Natural killer cell (primary cell): ENCODE results near the gene ARMC8. TPM values are rescaled to one million over a fixed set of nuclear protein-coding genes. Genes with fewer than 3 reads are reported as not detected.

Source experiments
- ATAC-seq, 3 donors: fragments of 150-1000 bp in 2 of 3; fragments of 200-7000 bp in 1 of 3; cut with Tn5 transposase; 1 replicate in 1 of 3; 2 replicates in 2 of 3; pipeline ENCODE4 v1.10.0; 2021; ENCODE audit warnings: mild to moderate bottlenecking in 2 of 3, moderate library complexity in 2 of 3
- DNase-seq, 2 donors: peaks; one replicate each; pipeline versions ENCODE4 v3.0.0 to v3.0.0-alpha.2; 2013 to 2021; ENCODE audit warnings: mixed read lengths in 1 of 2
- H3K27ac ChIP-seq: one replicate; pipeline ENCODE4 v1.5.1; 2013; ENCODE audit warnings: mild to moderate bottlenecking, low read length
- H3K27me3 ChIP-seq: one replicate; pipeline ENCODE4 v1.6.1; 2013; ENCODE audit warnings: low read length; ENCODE audit not compliant: control insufficient read depth, insufficient read depth
- H3K36me3 ChIP-seq: one replicate; pipeline ENCODE4 v1.6.1; 2013; ENCODE audit warnings: low read length; ENCODE audit not compliant: control insufficient read depth, insufficient read depth
- H3K4me1 ChIP-seq: one replicate; pipeline ENCODE4 v1.6.1; 2013; ENCODE audit warnings: low read length; ENCODE audit not compliant: control insufficient read depth, insufficient read depth
- H3K4me3 ChIP-seq: one replicate; pipeline ENCODE4 v1.5.1; 2013; ENCODE audit warnings: low read length
- H3K9me3 ChIP-seq: one replicate; pipeline ENCODE4 v1.6.1; 2013; ENCODE audit warnings: low read length; ENCODE audit not compliant: control insufficient read depth, insufficient read depth
- H3K27ac Mint-ChIP-seq, 2 donors: one replicate each; pipeline ENCODE4 v1.8.0; 2022; ENCODE audit warnings: mild to moderate bottlenecking in 2 of 2, mixed read lengths in 2 of 2, moderate library complexity in 1 of 2
- H3K27me3 Mint-ChIP-seq, 2 donors: one replicate each; pipeline ENCODE4 v1.8.0; 2022; ENCODE audit warnings: low read depth in 2 of 2, mixed read lengths in 2 of 2
- H3K36me3 Mint-ChIP-seq: one replicate; pipeline ENCODE4 v1.8.0; 2022; ENCODE audit warnings: mixed read lengths
- H3K4me1 Mint-ChIP-seq, 2 donors: one replicate each; pipeline ENCODE4 v1.8.0; 2022; ENCODE audit warnings: mixed read lengths in 2 of 2
- H3K4me3 Mint-ChIP-seq: one replicate; pipeline ENCODE4 v1.8.0; 2022; ENCODE audit warnings: mild to moderate bottlenecking, moderate library complexity, mixed read lengths
- H3K9me3 Mint-ChIP-seq, 2 donors: one replicate each; pipeline ENCODE4 v1.8.0; 2022; ENCODE audit warnings: mixed read lengths in 2 of 2
- CTCF ChIP-seq: fragments of 200-600 bp; IDR thresholded peaks from one replicate; pipeline ENCODE4 v1.8.0; 2022; ENCODE audit warnings: antibody characterized with exemption
- WGBS: methylation state at CpG from one replicate; pipeline ENCODE4 v1.1.7; 2013; ENCODE audit warnings: missing lambda C conversion rate; ENCODE audit not compliant: insufficient coverage; 5-methylcytosine and 5-hydroxymethylcytosine counted together
- intact Hi-C: fragments of 100-400 bp; cut with micrococcal nuclease; formaldehyde crosslinking; loops from one replicate; pipeline ENCODE4 v1.14.2; 2022
- total RNA-seq, 4 donors: library from RNA; stranded (reverse); fragments of 120-200 nt in 1 of 4; gene quantifications; one replicate each; pipeline versions ENCODE4 v1.2.3 to v1.2.4, GENCODE V29; 2013 to 2022

Gene ARMC8
- total RNA-seq, 3 donors from 2014 or later (not counting 1 experiment from before 2014, with no cell fraction given) = 75.4 to 93.5 (median 86.4) TPM

- H3K27ac Mint-ChIP-seq = no peak overlapping the region
- H3K4me3 ChIP-seq = no peak overlapping the region
- H3K36me3 ChIP-seq = no peaks in the 10 kb centered on the region
- H3K9me3 Mint-ChIP-seq = no peaks in the 10 kb centered on the region
- H3K27me3 Mint-ChIP-seq = peaks cover 3 to 5% of the 10 kb centered on the region in 2 donors
- no peaks in the 10 kb centered on the region for H3K9me3 ChIP-seq
- H3K4me1 Mint-ChIP-seq = peaks cover 20 to 26% of the 10 kb centered on the region in 2 donors
- no peaks in the 10 kb centered on the region for H3K36me3 Mint-ChIP-seq
- H3K27me3 ChIP-seq = no peaks in the 10 kb centered on the region
- H3K27ac ChIP-seq = no peak overlapping the region
- peaks cover 4% of the 10 kb centered on the region for H3K4me1 ChIP-seq
- DNase-seq = peak in 1 of 2 donors; percentile 10
- peak overlapping the region; percentile 91 for H3K4me3 Mint-ChIP-seq
- ATAC-seq = no peak
- 63% methylated on average over 2 of the region's 2 CpGs for WGBS
- no peak for TF ChIP-seq CTCF
- intact Hi-C loops = loop anchor here (10.0 kb wide), 1 partner anchor 144 kb away; the partner anchor contains the start of gene ARMC8
These were observed 141.2 kb downstream of the ARMC8 start for GRCh38 chr3:138328341-138328740.

- WGBS = under 1% methylated on average over 62 of the region's 62 CpGs
- peak; percentile 48 for TF ChIP-seq CTCF
- Histone ChIP-seq H3K4me1 (peaks cover 4% of the 10 kb centered on the region), H3K27me3 (no peaks in the 10 kb centered on the region), H3K9me3 (no peaks in the 10 kb centered on the region), H3K4me3 (peak within 1 kb of the TSS; percentile 49), H3K36me3 (no peaks in the 10 kb centered on the region), H3K27ac (peak within 1 kb of the TSS; percentile 12)
- Mint-ChIP-seq H3K4me3 (peak within 1 kb of the TSS; percentile 91), H3K36me3 (no peaks in the 10 kb centered on the region), H3K4me1 (peaks cover 20 to 26% of the 10 kb centered on the region in 2 donors), H3K9me3 (no peaks in the 10 kb centered on the region), H3K27me3 (no peaks in the 10 kb centered on the region), H3K27ac (peak within 1 kb of the TSS; percentile 53 to 80)
- ATAC-seq (peak; percentile 86 to 92 (median 90)), DNase-seq (peak; percentile 73 to 96)
- intact Hi-C loops = loop anchor here (10.0 kb wide), 1 partner anchor 145 kb away; the partner anchor contains the start of gene ARMC8
These were observed 142.3 kb downstream of the ARMC8 start, which contains the start of gene NME9 for GRCh38 chr3:138329127-138329983. NME9 (minus strand) TSS chr3:138329851; CDS start chr3:138329335, 516 bp downstream.

- no peak for DNase-seq
- ATAC-seq = no peak
- H3K4me3 Mint-ChIP-seq = peak overlapping the region; percentile 91
- peaks cover 4% of the 10 kb centered on the region for H3K4me1 ChIP-seq
- WGBS = 8% methylated on average over 5 of the region's 7 CpGs
- peak overlapping the region; percentile 12 for H3K27ac ChIP-seq
- H3K9me3 ChIP-seq = no peaks in the 10 kb centered on the region
- no peak for TF ChIP-seq CTCF
- no peaks in the 10 kb centered on the region for H3K27me3 ChIP-seq
- no peaks in the 10 kb centered on the region for H3K9me3 Mint-ChIP-seq
- no peaks in the 10 kb centered on the region for H3K36me3 ChIP-seq
- H3K4me3 ChIP-seq = peak overlapping the region; percentile 49
- peaks cover 20 to 26% of the 10 kb centered on the region in 2 donors for H3K4me1 Mint-ChIP-seq
- H3K27me3 Mint-ChIP-seq = no peaks in the 10 kb centered on the region
- H3K27ac Mint-ChIP-seq = peak overlapping the region; percentile 53 to 80
- intact Hi-C loops = loop anchor here (10.0 kb wide), 1 partner anchor 145 kb away; the partner anchor contains the start of gene ARMC8
- H3K36me3 Mint-ChIP-seq = no peaks in the 10 kb centered on the region
These were observed 142.8 kb downstream of the ARMC8 start for GRCh38 chr3:138329984-138330293.
